ENCODE results near the gene MGST3.
"Not testable (repeated sequence)": the region's sequence is repeated elsewhere in the genome, so short reads cannot be mapped to it uniquely, and the experiment has no call there.

MGST3 gene

GRCh38 chr1:165630629-165631341 lies at the start of gene MGST3:
Gene MGST3 (plus strand): TSS chr1:165631234. CDS start chr1:165649848, 18,614 bp downstream.
- DNase-seq, result peak; percentile 95

DNA sequence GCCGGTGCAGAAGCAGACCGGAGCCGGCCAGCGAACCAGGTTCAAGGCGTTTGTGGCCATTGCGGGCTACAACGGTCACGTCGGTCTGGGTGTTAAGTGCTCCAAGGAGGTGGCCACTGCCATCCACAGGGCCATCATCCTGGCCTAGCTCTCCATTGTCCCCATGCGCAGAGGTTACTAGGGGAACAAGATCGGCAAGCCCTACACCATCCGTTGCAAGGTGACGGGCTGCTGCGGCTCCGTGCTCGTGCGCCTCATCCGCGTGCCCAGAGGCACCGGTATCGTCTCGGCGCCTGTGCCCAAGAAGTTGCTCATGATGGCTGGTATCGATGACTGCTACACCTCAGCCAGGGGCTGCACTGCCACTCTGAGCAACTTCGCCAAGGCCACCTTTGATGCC lies 49.1 kb upstream of the MGST3 start:
- no peak for DNase-seq

DNA sequence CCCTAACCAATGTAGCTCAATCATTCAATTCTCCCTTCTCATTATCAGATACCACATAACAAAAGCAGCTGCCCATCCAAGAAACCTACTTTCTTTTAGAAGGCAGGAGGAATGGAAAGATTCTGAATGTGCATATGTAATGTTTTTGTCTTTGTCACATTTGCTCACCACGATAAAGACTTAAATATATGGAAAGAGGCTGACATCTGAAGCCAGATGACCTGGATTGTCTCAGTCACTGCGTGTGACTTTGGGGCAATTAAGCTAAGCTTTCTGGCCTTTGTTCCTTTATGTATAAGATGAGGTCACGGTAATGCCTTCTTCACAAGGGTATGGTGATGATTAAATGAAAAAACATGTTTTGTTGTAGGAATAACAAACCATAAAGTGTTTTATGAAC lies 44.6 kb upstream of the MGST3 start:
- no peak for DNase-seq

DNA sequence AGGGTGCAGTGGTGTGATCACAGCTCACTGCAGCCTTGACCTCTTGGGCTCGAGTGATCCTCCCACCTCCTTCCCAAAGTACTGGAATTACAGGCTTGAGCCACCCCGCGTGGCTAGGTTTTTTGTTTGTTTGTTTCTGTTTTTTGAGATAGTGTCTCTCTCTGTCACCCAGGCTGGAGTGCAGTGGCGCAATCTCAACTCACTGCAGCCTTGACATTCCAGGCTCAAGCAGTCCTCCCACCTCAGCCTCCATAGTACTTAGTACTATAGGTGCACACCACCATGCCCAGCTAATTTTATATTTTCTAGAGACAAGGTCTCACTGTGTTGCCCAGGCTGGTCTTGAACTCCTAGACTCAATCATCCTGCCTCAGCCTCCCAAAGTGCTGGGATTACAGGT lies 39.6 kb upstream of the MGST3 start:
- DNase-seq, result not testable (repeated sequence)

- peak; percentile 74 for DNase-seq
Measured at GRCh38 chr1:165592945-165593823, 37.9 kb upstream of the MGST3 start.

- DNase-seq, result no peak
Measured at GRCh38 chr1:165595246-165595938, 35.6 kb upstream of the MGST3 start.

GRCh38 chr1:165597883-165598675 lies 33.0 kb upstream of the MGST3 start:
- peak; percentile 98 for DNase-seq

GRCh38 chr1:165598676-165599059 lies 32.4 kb upstream of the MGST3 start:
- DNase-seq, result no peak

DNA sequence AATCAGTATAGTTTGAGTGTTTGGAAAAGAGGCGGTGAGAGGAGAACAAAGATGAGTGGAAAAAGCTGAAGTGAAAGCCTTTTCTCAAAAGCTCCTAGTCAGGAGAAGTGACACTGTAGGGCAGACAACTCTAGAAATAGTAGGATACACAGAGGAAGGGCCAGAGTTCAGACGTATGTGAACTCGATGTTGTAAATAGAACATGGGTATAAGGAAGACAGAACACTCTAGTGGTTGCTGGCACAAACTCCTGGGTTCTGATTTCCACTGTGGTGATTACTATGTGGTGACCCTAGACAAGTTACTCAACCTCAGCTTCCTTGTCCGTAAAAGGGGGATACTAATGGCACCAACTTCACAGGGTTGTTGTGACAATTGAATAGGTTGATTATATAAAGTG lies 30.2 kb upstream of the MGST3 start:
- DNase-seq, result no peak

- DNase-seq, result no peak
Measured at GRCh38 chr1:165603810-165604209, 27.2 kb upstream of the MGST3 start.

DNA sequence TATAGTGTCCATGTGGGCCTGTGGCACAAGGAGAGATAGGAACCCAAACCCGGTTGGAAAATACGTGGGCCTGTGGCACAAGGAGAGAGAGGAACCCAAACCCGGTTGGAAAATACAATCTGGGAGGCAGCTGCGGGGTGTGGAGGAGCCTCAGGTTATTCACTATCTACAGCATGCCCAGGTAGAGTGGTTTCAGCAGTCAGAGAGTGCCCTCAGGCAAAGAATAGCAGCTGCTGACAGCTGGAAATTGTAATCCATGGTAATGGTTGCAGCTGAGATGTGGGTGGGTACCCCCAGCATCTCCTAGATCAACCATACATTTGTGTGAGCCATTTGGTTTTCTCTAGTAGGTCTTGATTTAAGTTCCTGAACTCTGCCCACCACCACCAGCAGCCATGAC lies 25.8 kb upstream of the MGST3 start:
- no peak for DNase-seq

DNA sequence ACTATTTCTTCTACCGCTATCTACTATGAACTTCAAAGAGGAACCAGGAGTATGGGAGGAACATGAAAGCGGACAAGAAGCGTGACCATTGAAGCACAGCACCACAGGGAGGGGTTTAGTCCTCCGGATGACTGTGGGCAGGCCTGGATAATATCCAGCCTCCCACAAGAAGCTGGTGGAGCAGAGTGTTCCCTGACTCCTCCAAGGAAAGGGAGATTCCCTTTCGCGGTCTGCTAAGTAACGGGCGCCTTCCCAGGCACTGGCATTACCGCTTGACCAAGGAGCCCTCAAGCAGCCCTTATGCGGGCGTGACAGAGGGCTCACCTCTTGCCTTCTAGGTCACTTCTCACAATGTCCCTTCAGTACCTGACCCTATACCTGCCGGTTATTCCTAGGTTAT lies 24.4 kb upstream of the MGST3 start:
- DNase-seq, result not testable (repeated sequence)

DNA sequence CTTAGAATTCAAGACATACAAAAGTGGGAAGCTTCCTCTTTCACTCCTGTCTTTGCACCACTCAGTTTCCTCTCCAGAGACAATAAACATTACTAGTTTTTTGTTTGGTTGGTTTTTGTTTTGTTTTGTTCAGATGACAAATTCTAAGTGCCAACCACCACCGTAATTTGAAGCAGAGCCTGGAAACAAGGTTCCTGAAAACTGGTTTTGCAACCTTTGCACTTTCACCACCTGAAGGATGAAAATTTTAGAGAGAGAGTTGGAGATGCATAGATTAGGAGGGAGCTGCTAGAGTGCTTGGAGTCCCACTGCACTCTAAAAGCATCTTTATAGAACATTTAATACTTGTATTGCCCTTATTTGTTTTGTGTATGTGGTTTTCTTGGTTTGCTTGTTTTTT lies 20.2 kb upstream of the MGST3 start:
- DNase-seq, result no peak

DNA sequence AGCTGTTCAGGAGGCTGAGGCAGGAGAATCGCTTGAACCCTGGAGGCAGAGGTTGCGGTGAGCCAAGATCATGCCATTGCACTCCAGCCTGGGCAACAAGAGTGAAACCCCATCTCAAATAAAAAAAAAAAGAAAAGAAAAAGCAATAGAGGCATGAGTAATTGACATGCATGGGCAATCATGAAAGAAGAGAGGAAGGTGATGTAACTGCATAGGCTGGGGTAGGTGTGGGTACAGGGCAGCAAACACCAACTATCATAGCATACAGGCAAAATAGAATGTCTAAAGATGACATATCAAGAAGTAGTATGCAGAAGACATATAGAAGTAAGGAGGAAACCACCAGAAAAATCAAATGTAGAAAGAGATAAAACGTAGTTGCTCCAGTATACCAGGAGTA lies 19.0 kb upstream of the MGST3 start:
- DNase-seq, result no peak

DNA sequence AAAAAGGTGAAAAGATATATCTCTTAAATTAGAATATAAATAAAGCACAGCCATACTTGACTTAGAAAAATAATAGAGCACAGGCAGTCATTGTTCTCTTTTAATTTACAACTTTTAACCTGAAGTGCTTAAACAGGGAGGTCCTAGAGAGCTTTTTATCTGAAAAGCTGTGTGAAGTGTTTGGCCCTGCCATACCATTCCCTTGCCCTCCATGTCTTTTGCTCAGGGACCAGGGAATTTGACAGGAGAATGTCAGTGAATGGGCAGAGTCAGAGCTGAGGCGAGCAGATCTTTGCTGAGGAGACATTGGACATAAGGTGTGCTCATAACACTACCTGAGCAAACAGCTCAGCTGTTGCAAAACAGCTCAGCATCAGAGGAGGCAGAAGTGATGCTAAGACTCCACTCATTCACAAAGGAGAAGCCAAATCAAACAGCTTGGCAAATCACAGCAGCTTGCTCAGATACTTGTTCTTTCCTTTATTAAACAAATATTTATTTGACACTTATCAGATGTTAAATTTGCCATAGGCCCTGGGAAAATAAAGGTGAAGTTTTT lies 14.9 kb upstream of the MGST3 start:
- no peak for DNase-seq

DNA sequence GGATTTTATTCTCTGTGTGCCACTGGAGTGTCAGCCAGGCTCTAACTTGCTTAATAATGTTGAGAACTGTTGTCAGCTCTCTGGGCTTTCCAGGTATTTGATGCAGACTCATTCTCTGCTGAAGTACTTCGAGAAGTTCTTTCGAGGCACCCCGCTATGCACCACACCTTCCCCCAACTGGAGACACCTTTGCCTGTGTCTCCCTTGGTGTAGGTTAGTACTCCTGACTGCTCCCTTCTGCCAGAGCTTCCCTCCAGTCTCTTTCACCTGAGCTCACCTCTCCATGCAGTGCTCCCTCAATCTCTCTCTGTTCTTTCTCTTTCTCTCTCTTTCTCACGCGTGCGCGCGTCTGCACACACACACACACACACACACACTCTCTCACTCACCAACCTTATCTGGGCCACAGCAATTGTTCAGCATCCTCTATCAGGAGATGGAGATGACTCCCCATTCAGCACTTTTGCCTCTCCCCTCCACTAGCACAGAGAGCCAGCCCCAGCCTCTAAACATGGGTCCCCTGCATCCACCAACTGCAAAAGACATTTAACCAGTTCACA lies 14.0 kb upstream of the MGST3 start:
- no peak for DNase-seq

- no peak for DNase-seq
Measured at GRCh38 chr1:165619647-165620151, 11.3 kb upstream of the MGST3 start.

- no peak for DNase-seq
Measured at GRCh38 chr1:165623624-165624023, 7.4 kb upstream of the MGST3 start.

DNA sequence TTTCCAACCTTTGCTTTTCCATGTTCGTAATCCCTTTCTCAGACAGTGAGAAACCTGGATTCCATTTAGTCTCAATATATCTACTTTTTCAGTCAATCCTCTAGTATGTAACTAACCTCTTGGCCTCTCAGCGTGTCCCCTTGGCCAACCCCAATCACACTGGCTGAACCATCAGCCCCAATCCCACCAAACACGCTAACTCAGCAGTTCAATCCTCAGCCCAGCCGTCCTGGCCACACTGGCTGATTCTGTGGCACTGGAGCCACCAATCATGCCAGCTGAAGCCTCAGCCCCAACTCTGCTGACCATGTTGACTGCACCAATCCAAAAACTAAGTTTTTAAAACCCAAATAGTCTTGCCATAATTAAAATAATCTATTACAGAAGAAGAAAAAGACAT lies 6.6 kb upstream of the MGST3 start:
- DNase-seq, result no peak

DNA sequence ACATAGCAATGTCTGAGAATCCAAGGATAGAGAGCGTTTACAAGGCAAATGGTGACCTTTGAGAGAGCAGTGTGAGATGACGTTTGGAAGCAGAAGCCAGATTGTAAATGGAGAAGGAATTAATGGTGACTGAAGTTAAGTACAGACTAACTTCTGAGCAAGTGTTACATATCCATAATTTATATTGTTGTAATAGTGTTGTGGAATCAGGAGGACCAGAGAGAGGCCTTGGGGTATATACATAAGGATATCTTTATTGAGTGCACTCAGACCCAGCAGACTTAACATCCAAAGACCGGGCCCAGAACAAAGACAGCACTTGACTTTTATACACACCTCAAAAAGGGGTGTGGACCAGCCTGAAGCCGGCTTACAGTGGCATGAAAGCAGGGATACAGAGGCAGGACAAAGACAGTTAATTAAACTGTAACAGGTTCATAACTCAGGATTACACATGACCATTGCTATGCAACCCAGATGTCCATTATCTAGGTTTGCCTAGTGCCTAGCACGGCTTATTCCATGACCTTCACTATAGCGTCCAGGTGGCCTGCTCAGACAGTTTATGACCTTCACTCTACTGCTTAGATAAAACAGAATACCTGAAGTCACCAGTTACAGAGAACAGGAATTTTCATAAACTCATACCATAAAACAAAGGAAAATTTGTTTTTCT lies 2.7 kb upstream of the MGST3 start:
- no peak for DNase-seq

- DNase-seq, result no peak
Measured at GRCh38 chr1:165629151-165629550, 1.9 kb upstream of the MGST3 start.
